K562 (cell line): ENCODE results near the gene LRP1. TPM values are rescaled to one million over a fixed set of nuclear protein-coding genes. Genes with fewer than 3 reads are reported as not detected.
A peak's percentile ranks its signal among the peaks of the same experiment; 100 is the strongest.

Experiments
- CHCHD3 ChIP-seq: fragments of 250-450 bp; sonication (Bioruptor Pico); IDR thresholded peaks from 2 replicates; pipeline ENCODE4 v2.1.2; 2022; ENCODE audit warnings: mild to moderate bottlenecking
- EP300 ChIP-seq: IDR thresholded peaks from 2 replicates; pipeline ENCODE4 v1.6.1; 2012; ENCODE audit warnings: low read length, improper control_type of control experiment
- FOXA3 ChIP-seq, 2 experiments: fragments of 450-650 bp in 1 of 2; sonication (generic) in 1 of 2; formaldehyde crosslinking; IDR thresholded peaks in 1 of 2; conservative IDR thresholded peaks in 1 of 2; 2 replicates each; pipeline versions ENCODE4 v1.4.0 to v1.8.0; 2020 to 2022; ENCODE audit warnings: mild to moderate bottlenecking in 2 of 2, missing genetic modification reagents in 1 of 2
- FOXO4 ChIP-seq: fragments of 450-650 bp; formaldehyde crosslinking; IDR thresholded peaks from 2 replicates; pipeline ENCODE4 v1.4.0; 2020; ENCODE audit warnings: mild to moderate bottlenecking, moderate library complexity
- GABPA ChIP-seq: fragments of 200-800 bp; sonication (Bioruptor generic); conservative IDR thresholded peaks from 2 replicates; pipeline ENCODE4 v1.6.1; 2016; ENCODE audit warnings: low read depth, missing genetic modification characterization, missing compliant biosample characterization
- GABPB2 ChIP-seq: fragments of 250-450 bp; sonication (Bioruptor Pico); conservative IDR thresholded peaks from 2 replicates; pipeline ENCODE4 v1.5.1; 2021; ENCODE audit warnings: mild to moderate bottlenecking
- HMG20A ChIP-seq: fragments of 450-650 bp; formaldehyde crosslinking; conservative IDR thresholded peaks from 2 replicates; pipeline ENCODE4 v1.4.0; 2020; ENCODE audit warnings: mild to moderate bottlenecking, mixed read lengths
- HNRNPK ChIP-seq: fragments of 200-400 bp; formaldehyde crosslinking; IDR thresholded peaks from one replicate; pipeline ENCODE4 v1.6.1; 2018; ENCODE audit warnings: mild to moderate bottlenecking, low read depth, low read length; ENCODE audit not compliant: poor library complexity, severe bottlenecking
- IFI16 ChIP-seq: fragments of 250-450 bp; sonication (Bioruptor Pico); IDR thresholded peaks from 2 replicates; pipeline ENCODE4 v2.1.2; 2022; ENCODE audit warnings: mild to moderate bottlenecking, inconsistent platforms
- JUN ChIP-seq, 2 experiments: sonication (generic) in 1 of 2; formaldehyde crosslinking in 1 of 2; IDR thresholded peaks; 2 replicates each; pipeline versions ENCODE4 v1.6.1 to v1.8.0; 2012 to 2022; ENCODE audit warnings: borderline replicate concordance in 2 of 2, mild to moderate bottlenecking in 2 of 2, improper control_type of control experiment in 1 of 2, low read depth in 1 of 2, low read length in 1 of 2, missing genetic modification reagents in 1 of 2
- MAFF ChIP-seq: IDR thresholded peaks from 2 replicates; pipeline ENCODE4 v1.6.1; 2012; ENCODE audit warnings: low read length, improper control_type of control experiment
- MAFK ChIP-seq: IDR thresholded peaks from 2 replicates; pipeline ENCODE4 v1.6.1; 2011; ENCODE audit warnings: low read length, improper control_type of control experiment
- NFE2 ChIP-seq: IDR thresholded peaks from 2 replicates; pipeline ENCODE4 v1.6.1; 2014; ENCODE audit warnings: antibody characterized with exemption, low read depth
- PHTF2 ChIP-seq: fragments of 250-450 bp; sonication (Bioruptor Pico); IDR thresholded peaks from 2 replicates; pipeline ENCODE4 v1.5.0; 2021; ENCODE audit warnings: mild to moderate bottlenecking
- POLR2G ChIP-seq: fragments of 200-400 bp; formaldehyde crosslinking; IDR thresholded peaks from 2 replicates; pipeline ENCODE4 v1.6.1; 2017; ENCODE audit warnings: low read depth, mild to moderate bottlenecking, antibody characterized with exemption, low read length, moderate library complexity
- POLR3G ChIP-seq: IDR thresholded peaks from 2 replicates; pipeline ENCODE4 v1.6.1; 2011; ENCODE audit not compliant: insufficient read length, insufficient replicate concordance; ENCODE audit errors: extremely low read depth
- PTBP1 ChIP-seq: fragments of 200-400 bp; formaldehyde crosslinking; IDR thresholded peaks from 2 replicates; pipeline ENCODE4 v1.6.1; 2017; ENCODE audit warnings: low read depth, low read length
- RBM39 ChIP-seq: fragments of 200-400 bp; formaldehyde crosslinking; optimal IDR thresholded peaks from 2 replicates; pipeline ENCODE3; 2018; ENCODE audit warnings: low read depth, low read length
- STAT5B ChIP-seq: fragments of 250-450 bp; sonication (Bioruptor Pico); IDR thresholded peaks from 2 replicates; pipeline ENCODE4 v1.8.0; 2021; ENCODE audit warnings: mild to moderate bottlenecking, inconsistent platforms
- TAF7 ChIP-seq: fragments of 450-650 bp; IDR thresholded peaks from 2 replicates; pipeline ENCODE4 v1.6.1; 2016; ENCODE audit warnings: missing genetic modification characterization, missing compliant biosample characterization
- TEAD4 ChIP-seq, 2 experiments: sonication (generic) in 1 of 2; formaldehyde crosslinking in 1 of 2; IDR thresholded peaks; 2 replicates each; pipeline versions ENCODE4 v1.6.1 to v1.8.0; 2012 to 2022; ENCODE audit warnings: borderline replicate concordance in 1 of 2, inconsistent platforms in 1 of 2, low read length in 1 of 2, mild to moderate bottlenecking in 1 of 2, missing genetic modification reagents in 1 of 2
- XRCC3 ChIP-seq: fragments of 450-650 bp; IDR thresholded peaks from 2 replicates; pipeline ENCODE4 v1.6.1; 2017; ENCODE audit warnings: mild to moderate bottlenecking, moderate library complexity
- ZBTB2 ChIP-seq: fragments of 450-650 bp; IDR thresholded peaks from 2 replicates; pipeline ENCODE4 v1.6.1; 2016; ENCODE audit warnings: antibody characterized with exemption
- ZNF280B ChIP-seq: fragments of 250-450 bp; sonication (Bioruptor Pico); IDR thresholded peaks from 2 replicates; pipeline ENCODE4 v1.5.1; 2021; ENCODE audit warnings: mild to moderate bottlenecking
- ZNF354B ChIP-seq: fragments of 250-450 bp; sonication (Bioruptor Pico); IDR thresholded peaks from 2 replicates; pipeline ENCODE4 v1.4.0; 2020
- ZNF41 ChIP-seq: fragments of 250-450 bp; sonication (Bioruptor Pico); conservative IDR thresholded peaks from 2 replicates; pipeline ENCODE4 v1.4.0; 2020; ENCODE audit warnings: mild to moderate bottlenecking
- ZNF77 ChIP-seq: fragments of 250-450 bp; sonication (Bioruptor Pico); IDR thresholded peaks from 2 replicates; pipeline ENCODE4 v1.5.0; 2020
- polyA plus RNA-seq, 8 experiments: library from polyadenylated mRNA; depleted of rRNA in 4 of 8; stranded (reverse) in 5 of 8; unstranded in 3 of 8; fragments of >200 nt; fragmentation: Nextera tagmentation in 2 of 8; fragmentation: Illumina TruSeq in 1 of 8; extraction: Ambion mirVana in 2 of 8; extraction: Trizol in 1 of 8; gene quantifications; 2 replicates each; pipeline versions ENCODE4 v1.2.1 to v1.2.3, GENCODE V29; 2011 to 2014; ENCODE audit warnings: inconsistent platforms in 1 of 8, missing spikeins in 1 of 8
- total RNA-seq, 7 experiments: library from RNA; depleted of rRNA in 6 of 7; stranded (reverse); fragments of >200 nt in 6 of 7; fragmentation: Illumina TruSeq in 2 of 7; extraction: Trizol in 2 of 7; gene quantifications; 2 replicates each; pipeline versions ENCODE4 v1.2.1 to v1.2.3, GENCODE V29; 2011 to 2021; ENCODE audit warnings: low replicate concordance in 1 of 7

The LRP1 gene
- total and polyA plus RNA-seq, 9 of the 15 experiments (the other 6 are each of a cell fraction or from before 2014, with no cell fraction given): 0.04 to 0.64 (median 0.19) TPM; not detected in 2

- TF ChIP-seq CHCHD3 (CRISPR knock-in tag) (no peak), PTBP1 (no peak), FOXO4 (CRISPR knock-in tag) (no peak), XRCC3 (no peak), HMG20A (CRISPR knock-in tag) (no peak), POLR3G (no peak), ZNF280B (CRISPR knock-in tag) (no peak), FOXA3 (CRISPR knock-in tag; conservative IDR thresholded peaks at IDR 0.05 in 1 of 2, IDR thresholded peaks at IDR 0.05 in 1 of 2) (no peak), ZNF77 (CRISPR knock-in tag) (no peak), JUN (IDR thresholded peaks at IDR 0.05; ENCODE audit: borderline replicate concordance, low read depth, low read length) (peak; percentile 5; the same call in 1 of the 2 replicates), JUN (CRISPR knock-in tag; IDR thresholded peaks at IDR 0.05; ENCODE audit: borderline replicate concordance) (no peak), NFE2 (peak; percentile 15; the same call in 1 of the 2 replicates), PHTF2 (CRISPR knock-in tag) (no peak), TAF7 (tag) (no peak), TEAD4 (IDR thresholded peaks at IDR 0.05; ENCODE audit: low read length) (peak; percentile 37; the same call in 1 of the 2 replicates), TEAD4 (CRISPR knock-in tag; IDR thresholded peaks at IDR 0.05; ENCODE audit: borderline replicate concordance) (no peak), STAT5B (no peak), EP300 (peak; percentile 72; the same call in 1 of the 2 replicates), GABPA (no peak; the same call in 1 of the 2 replicates), IFI16 (no peak), HNRNPK (no peak), POLR2G (no peak), GABPB2 (CRISPR knock-in tag) (no peak), MAFF (no peak), RBM39 (no peak), MAFK (no peak), ZNF354B (CRISPR knock-in tag) (no peak), ZNF41 (CRISPR knock-in tag) (no peak), ZBTB2 (peak; percentile 64; the same call in 1 of the 2 replicates)
Measured at GRCh38 chr12:57085999-57086492, 42.2 kb upstream of the LRP1 start (continued).
